Measurements from ENCODE around the gene NEK10. TPM values are rescaled to one million over a fixed set of nuclear protein-coding genes. Genes with fewer than 3 reads are reported as not detected.

NEK10 gene
- total RNA-seq, 1 donor from 2014 or later = not detected

DNA sequence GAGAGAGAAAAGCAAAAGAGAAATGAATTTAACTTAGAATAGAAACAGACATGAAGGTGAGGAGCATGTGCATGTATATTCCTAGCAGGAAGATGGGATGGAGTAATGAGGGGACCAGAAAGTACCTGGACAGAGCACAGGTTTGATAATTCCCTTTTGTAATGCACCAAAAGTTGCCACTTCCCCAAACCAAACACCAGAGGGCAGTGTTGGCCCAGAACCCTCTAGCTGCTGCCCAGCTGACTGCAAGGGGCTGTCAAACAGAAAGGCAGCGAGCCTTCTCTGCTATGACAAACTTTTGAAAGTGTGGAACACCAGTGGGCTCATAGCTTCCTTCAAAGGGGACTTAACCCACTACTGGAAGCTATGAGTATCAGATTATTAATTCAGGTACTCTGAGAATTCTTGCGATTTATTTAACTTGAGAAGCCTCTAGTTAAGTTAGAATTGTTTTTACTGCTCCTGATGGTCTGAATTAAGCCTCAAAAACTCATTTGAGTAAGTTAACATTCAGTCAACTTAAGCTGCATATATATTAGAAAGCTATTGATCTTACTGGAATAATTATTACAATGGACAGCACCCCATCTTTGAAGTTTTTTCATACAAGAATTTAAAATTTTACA lies 234.9 kb downstream of the NEK10 start:
- TF ChIP-seq POLR2A (IDR thresholded peaks at IDR 0.05) (no peak), CTCF (IDR thresholded peaks at IDR 0.05) (peak; percentile 54 to 77 (median 72))
- no peak overlapping the region for H3K4me3 ChIP-seq
- intact Hi-C loops (cut with DNase I) = loop anchor here (10.0 kb wide), 1 partner anchor 141 kb away; no protein-coding TSS in a partner anchor

DNA sequence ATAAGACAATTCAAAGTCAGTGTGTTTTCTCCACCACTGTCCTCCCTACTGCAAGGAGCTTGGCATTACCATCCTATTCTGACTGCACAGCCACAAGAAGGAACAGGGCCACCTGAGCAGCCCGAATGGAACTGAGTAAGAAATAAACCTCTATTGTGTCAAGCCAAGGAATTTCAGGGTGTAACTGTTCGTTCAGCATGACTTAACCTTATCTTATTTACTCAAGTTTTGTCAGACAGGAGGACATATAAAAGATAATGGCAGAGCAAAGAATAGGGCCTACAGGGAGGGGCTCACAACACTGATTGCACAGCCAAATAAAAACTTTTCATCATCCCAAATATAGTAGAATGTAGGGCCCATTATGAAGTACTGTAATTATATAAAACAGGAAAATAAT lies 236.1 kb downstream of the NEK10 start:
- no peak overlapping the region for H3K27ac ChIP-seq
- H3K4me1 ChIP-seq = no peaks in the 10 kb centered on the region
- no peak for DNase-seq (ENCODE audit: extremely low spot score in 2 of 2)
- H3K27me3 ChIP-seq = no peaks in the 10 kb centered on the region
- H3K36me3 ChIP-seq = no peaks in the 10 kb centered on the region
- no peaks in the 10 kb centered on the region for H3K9me3 ChIP-seq
- H3K4me3 ChIP-seq = no peak overlapping the region
- intact Hi-C loops (cut with DNase I) = loop anchor here (10.0 kb wide), 1 partner anchor 142 kb away; no protein-coding TSS in a partner anchor
- TF ChIP-seq POLR2A (IDR thresholded peaks at IDR 0.05) (no peak), CTCF (IDR thresholded peaks at IDR 0.05) (no peak), POLR2AphosphoS5 (IDR thresholded peaks at IDR 0.05; ENCODE audit: insufficient read depth in 1 of 2, low read depth in 1 of 2) (no peak)

More for the DNA sequence above, 234.9 kb downstream of the NEK10 start:
- DNase-seq (ENCODE audit: extremely low spot score in 2 of 2) = no peak
- Histone ChIP-seq H3K9me3 (no peaks in the 10 kb centered on the region), H3K4me1 (no peaks in the 10 kb centered on the region), H3K27ac (no peak overlapping the region), H3K27me3 (no peaks in the 10 kb centered on the region), H3K36me3 (no peaks in the 10 kb centered on the region)

GRCh38 chr3:27130796-27131195 lies 238.4 kb downstream of the NEK10 start:
- intact Hi-C loops (cut with DNase I) = loop anchor here (10.0 kb wide), 1 partner anchor 144 kb away; no protein-coding TSS in a partner anchor
- H3K27ac ChIP-seq = no peak overlapping the region
- no peaks in the 10 kb centered on the region for H3K36me3 ChIP-seq
- H3K9me3 ChIP-seq = no peaks in the 10 kb centered on the region
- no peaks in the 10 kb centered on the region for H3K4me1 ChIP-seq
- H3K27me3 ChIP-seq = no peaks in the 10 kb centered on the region
- no peak for DNase-seq (ENCODE audit: extremely low spot score in 2 of 2)
- no peak overlapping the region for H3K4me3 ChIP-seq
- TF ChIP-seq CTCF (IDR thresholded peaks at IDR 0.05) (no peak), POLR2A (IDR thresholded peaks at IDR 0.05) (no peak)

GRCh38 chr3:27127879-27128278 lies 241.3 kb downstream of the NEK10 start:
- no peak for TF ChIP-seq CTCF (IDR thresholded peaks at IDR 0.05)
- no peak for TF ChIP-seq POLR2A (IDR thresholded peaks at IDR 0.05)
- no peak for TF ChIP-seq POLR2AphosphoS5 (IDR thresholded peaks at IDR 0.05; ENCODE audit: insufficient read depth in 1 of 2, low read depth in 1 of 2)
- H3K4me1 ChIP-seq = no peaks in the 10 kb centered on the region
- H3K27ac ChIP-seq = no peak overlapping the region
- H3K36me3 ChIP-seq = no peaks in the 10 kb centered on the region
- no peak overlapping the region for H3K4me3 ChIP-seq
- DNase-seq (ENCODE audit: extremely low spot score in 2 of 2) = no peak
- intact Hi-C loops (cut with DNase I) = no loop called here
- no peaks in the 10 kb centered on the region for H3K9me3 ChIP-seq
- H3K27me3 ChIP-seq = no peaks in the 10 kb centered on the region

- no peaks in the 10 kb centered on the region for H3K36me3 ChIP-seq
- TF ChIP-seq CTCF (IDR thresholded peaks at IDR 0.05) = no peak
- no peak for TF ChIP-seq POLR2A (IDR thresholded peaks at IDR 0.05)
- no peak for TF ChIP-seq POLR2AphosphoS5 (IDR thresholded peaks at IDR 0.05; ENCODE audit: insufficient read depth in 1 of 2, low read depth in 1 of 2)
- intact Hi-C loops (cut with DNase I) = no loop called here
- no peaks in the 10 kb centered on the region for H3K27me3 ChIP-seq
- H3K9me3 ChIP-seq = no peaks in the 10 kb centered on the region
- no peak overlapping the region for H3K27ac ChIP-seq
- no peak for DNase-seq (ENCODE audit: extremely low spot score in 2 of 2)
- no peaks in the 10 kb centered on the region for H3K4me1 ChIP-seq
- H3K4me3 ChIP-seq = no peak overlapping the region
These were observed 242.0 kb downstream of the NEK10 start for GRCh38 chr3:27127195-27127594.
